HCT116 (cell line): ENCODE data around the gene HEG1. TPM values are rescaled to one million over a fixed set of nuclear protein-coding genes. Genes with fewer than 3 reads are reported as not detected.

ENCODE experiments used
- ATAC-seq: fragments of 200-7000 bp; cut with Tn5 transposase; 2 replicates; pipeline ENCODE4 v1.9.1; 2020; ENCODE audit warnings: mild to moderate bottlenecking, moderate library complexity
- BruUV-seq: library from RNA; stranded (reverse); fragments of 400-500 nt; replicated peaks from 2 replicates; lab custom pipeline; 2021; lab: Mats Ljungman, UMichigan
- CTCF ChIA-PET: fragments of 300-600 bp; sonication (Branson Sonifier 250); formaldehyde crosslinking; loops from one replicate; lab custom pipeline; 2021; ENCODE audit warnings: antibody characterized with exemption; lab: Charles Lee
- POLR2A ChIA-PET: fragments of 300-600, 350-600 bp; sonication (Branson Sonifier 250); formaldehyde crosslinking; loops from one replicate; lab custom pipeline; 2021; ENCODE audit warnings: antibody characterized with exemption; lab: Charles Lee
- RAD21 ChIA-PET, 2 experiments: fragments of 300-600 bp; sonication (Branson Sonifier 250); formaldehyde crosslinking; loops; one replicate each; lab custom pipeline; 2023; ENCODE audit warnings: low total read pairs in 2 of 2; ENCODE audit not compliant: uncharacterized antibody in 2 of 2, unreplicated experiment in 2 of 2, low non-redundant PET in 1 of 2; lab: Charles Lee
- DNase-seq: peaks from one replicate; pipeline ENCODE4 v3.0.0-alpha.2; 2010; ENCODE audit warnings: low read depth, low spot score
- H2AFZ ChIP-seq: fragments of 200-600 bp; shearing (Covaris generic), sonication (generic); 2 replicates; pipeline ENCODE4 v1.6.1; 2017; ENCODE audit warnings: low read depth, mixed run types, mixed read lengths, antibody characterized with exemption, low read length; ENCODE audit not compliant: poor library complexity, severe bottlenecking
- H3K27ac ChIP-seq: 2 replicates; pipeline ENCODE4 v1.5.1; 2012; ENCODE audit warnings: low read depth, low read length
- H3K27me3 ChIP-seq: fragments of 200-600 bp; sonication (generic); 2 replicates; pipeline ENCODE4 v1.6.1; 2016; ENCODE audit warnings: mixed run types, low read length, mixed read lengths; ENCODE audit not compliant: insufficient read depth
- H3K36me3 ChIP-seq, 2 experiments: fragments of 200-500 bp in 1 of 2; fragments of 200-600 bp in 1 of 2; sonication (Bioruptor generic) in 1 of 2; sonication (generic) in 1 of 2; 2 replicates each; pipeline versions ENCODE4 v1.5.1 to v1.6.1; 2014 to 2016; ENCODE audit warnings: low read length in 2 of 2, inconsistent platforms in 1 of 2, mixed read lengths in 1 of 2, mixed run types in 1 of 2; ENCODE audit not compliant: insufficient read depth in 2 of 2, control insufficient read depth in 1 of 2
- H3K4me1 ChIP-seq, 2 experiments: fragments of 200-600 bp in 1 of 2; sonication (generic) in 1 of 2; 2 replicates each; pipeline versions ENCODE4 v1.5.1 to v1.6.1; 2012 to 2017; ENCODE audit warnings: low read length in 2 of 2, inconsistent platforms in 1 of 2, mild to moderate bottlenecking in 1 of 2, mixed read lengths in 1 of 2, mixed run types in 1 of 2, moderate library complexity in 1 of 2; ENCODE audit not compliant: insufficient read depth in 2 of 2, control insufficient read depth in 1 of 2
- H3K4me2 ChIP-seq: fragments of 200-600 bp; sonication (generic); 2 replicates; pipeline ENCODE4 v1.6.1; 2017; ENCODE audit warnings: mixed run types, low read length, mixed read lengths
- H3K4me3 ChIP-seq, 2 experiments: fragments of 200-600 bp in 1 of 2; sonication (generic) in 1 of 2; replicated peaks in 1 of 2; 2 replicates each; pipeline ENCODE4 v1.5.1; 2011 to 2016; ENCODE audit warnings: low read length in 2 of 2, control low read depth in 1 of 2, low read depth in 1 of 2, mild to moderate bottlenecking in 1 of 2, mixed read lengths in 1 of 2, mixed run types in 1 of 2
- H3K79me2 ChIP-seq: fragments of 200-600 bp; sonication (generic); 2 replicates; pipeline ENCODE4 v1.6.1; 2017; ENCODE audit warnings: mild to moderate bottlenecking, mixed run types, low read length, moderate library complexity, mixed read lengths; ENCODE audit not compliant: insufficient read depth
- H3K9ac ChIP-seq: fragments of 200-600 bp; sonication (generic); 2 replicates; pipeline ENCODE4 v1.6.1; 2016; ENCODE audit warnings: low read length, mixed read lengths
- H3K9me2 ChIP-seq: fragments of 200-600 bp; sonication (generic), shearing (Covaris generic); 2 replicates; pipeline ENCODE4 v1.6.1; 2017; ENCODE audit warnings: mixed run types, mild to moderate bottlenecking, moderate library complexity; ENCODE audit not compliant: insufficient read depth
- H3K9me3 ChIP-seq, 2 experiments: fragments of 200-500 bp in 1 of 2; fragments of 200-600 bp in 1 of 2; sonication (Bioruptor generic) in 1 of 2; sonication (generic) in 1 of 2; 2 replicates each; pipeline ENCODE4 v1.6.1; 2014 to 2017; ENCODE audit warnings: low read length in 2 of 2, mixed read lengths in 2 of 2, inconsistent platforms in 1 of 2, low read depth in 1 of 2, mild to moderate bottlenecking in 1 of 2, mixed run types in 1 of 2, moderate library complexity in 1 of 2; ENCODE audit not compliant: control insufficient read depth in 1 of 2, insufficient read depth in 1 of 2
- H4K20me1 ChIP-seq: fragments of 200-600 bp; sonication (generic), shearing (Covaris generic); 2 replicates; pipeline ENCODE4 v1.6.1; 2017; ENCODE audit warnings: mixed run types, mild to moderate bottlenecking, moderate library complexity; ENCODE audit not compliant: insufficient read depth
- ATF3 ChIP-seq: IDR thresholded peaks from 2 replicates; pipeline ENCODE4 v1.6.1; 2012
- CBX3 ChIP-seq: IDR thresholded peaks from 2 replicates; pipeline ENCODE4 v1.6.1; 2012; ENCODE audit warnings: low read depth
- CEBPB ChIP-seq: IDR thresholded peaks from 2 replicates; pipeline ENCODE4 v1.6.1; 2012; ENCODE audit warnings: low read depth
- CTCF ChIP-seq, 3 experiments: fragments of 200-600 bp in 1 of 3; sonication (generic) in 1 of 3; IDR thresholded peaks in 2 of 3; conservative IDR thresholded peaks in 1 of 3; 2 replicates each; pipeline ENCODE4 v1.5.1; 2012 to 2017; ENCODE audit warnings: low read depth in 2 of 3, low read length in 2 of 3, antibody characterized with exemption in 1 of 3, borderline replicate concordance in 1 of 3, control low read depth in 1 of 3, mild to moderate bottlenecking in 1 of 3, mixed read lengths in 1 of 3, mixed run types in 1 of 3, moderate library complexity in 1 of 3; ENCODE audit not compliant: insufficient read depth in 1 of 3
- ELF1 ChIP-seq: IDR thresholded peaks from 2 replicates; pipeline ENCODE4 v1.6.1; 2012; ENCODE audit warnings: low read depth, borderline replicate concordance
- EZH2 ChIP-seq: fragments of 200-600 bp; sonication (generic); IDR thresholded peaks from 2 replicates; pipeline ENCODE4 v1.6.1; 2017; ENCODE audit warnings: antibody characterized with exemption, mixed run types
- EZH2phosphoT487 ChIP-seq: fragments of 200-600 bp; IDR thresholded peaks from 2 replicates; pipeline ENCODE4 v1.6.1; 2018; ENCODE audit warnings: antibody characterized with exemption, borderline replicate concordance
- FOSL1 ChIP-seq: IDR thresholded peaks from 2 replicates; pipeline ENCODE4 v1.6.1; 2012; ENCODE audit warnings: low read depth
- JUND ChIP-seq: IDR thresholded peaks from 2 replicates; pipeline ENCODE4 v1.6.1; 2012
- MAX ChIP-seq: IDR thresholded peaks from 2 replicates; pipeline ENCODE4 v1.6.1; 2012
- POLR2A ChIP-seq: IDR thresholded peaks from 2 replicates; pipeline ENCODE4 v1.7.0; 2011; ENCODE audit warnings: borderline replicate concordance; ENCODE audit not compliant: insufficient read depth, insufficient read length; ENCODE audit errors: extremely low read depth
- RAD21 ChIP-seq: IDR thresholded peaks from 2 replicates; pipeline ENCODE4 v1.6.1; 2012; ENCODE audit warnings: low read depth, mild to moderate bottlenecking
- SIN3A ChIP-seq: IDR thresholded peaks from 2 replicates; pipeline ENCODE4 v1.6.1; 2012; ENCODE audit warnings: low read depth
- SP1 ChIP-seq: IDR thresholded peaks from 2 replicates; pipeline ENCODE4 v1.6.1; 2012; ENCODE audit warnings: low read depth
- SRF ChIP-seq: IDR thresholded peaks from 2 replicates; pipeline ENCODE4 v1.6.1; 2012; ENCODE audit warnings: low read depth
- TCF7L2 ChIP-seq: IDR thresholded peaks from 2 replicates; pipeline ENCODE4 v1.7.0; 2011; ENCODE audit warnings: borderline replicate concordance, inconsistent platforms; ENCODE audit not compliant: insufficient read depth, insufficient read length; ENCODE audit errors: extremely low read depth
- ZFX ChIP-seq: fragments of 450-650 bp; IDR thresholded peaks from 2 replicates; pipeline ENCODE4 v1.6.1; 2017
- ZNF274 ChIP-seq: fragments of 200-500 bp; sonication (Bioruptor generic); IDR thresholded peaks from 2 replicates; pipeline ENCODE4 v1.6.1; 2014; ENCODE audit warnings: mild to moderate bottlenecking, low read depth, low read length, inconsistent platforms
- intact Hi-C: fragments of 100-400 bp; cut with micrococcal nuclease; formaldehyde crosslinking; loops from 2 replicates; pipeline ENCODE4 v1.10.0; 2022
- total RNA-seq: library from RNA; stranded (reverse); gene quantifications from one replicate; pipeline ENCODE4 v1.2.1, GENCODE V29; 2021; ENCODE audit not compliant: unreplicated experiment
- TF ChIP-seq, protein P1 (sequence below): IDR thresholded peaks from 2 replicates; pipeline ENCODE4 v1.6.1; 2011; ENCODE audit warnings: mild to moderate bottlenecking, low read length, moderate library complexity; ENCODE audit not compliant: insufficient replicate concordance; ENCODE audit errors: extremely low read depth
- TF ChIP-seq, protein P2 (sequence below): IDR thresholded peaks from 2 replicates; pipeline ENCODE4 v1.6.1; 2012; ENCODE audit warnings: low read depth

HEG1 gene
- total RNA-seq, 1 experiment from 2014 or later: 2.6 TPM

GRCh38 chr3:124941771-124942170 is 114.0 kb downstream of the HEG1 start:
- no peak for TF ChIP-seq ATF3
- no peak for TF ChIP-seq FOSL1
- no peak for TF ChIP-seq ZNF274
- no peak for TF ChIP-seq CTCF (IDR thresholded peaks at IDR 0.05 in 2 of 3, conservative IDR thresholded peaks at IDR 0.05 in 1 of 3; ENCODE audit: borderline replicate concordance in 1 of 3, insufficient read depth in 1 of 3, low read depth in 2 of 3, low read length in 2 of 3)
- TF ChIP-seq EZH2: no peak
- no peak for TF ChIP-seq TCF7L2
- TF ChIP-seq EZH2phosphoT487: no peak
- TF ChIP-seq CEBPB: no peak
- TF ChIP-seq RAD21: no peak
- no peak for TF ChIP-seq ZFX
- no peak for TF ChIP-seq ELF1
- TF ChIP-seq SP1: no peak
- TF ChIP-seq SIN3A: no peak
- TF ChIP-seq, protein P1, sequence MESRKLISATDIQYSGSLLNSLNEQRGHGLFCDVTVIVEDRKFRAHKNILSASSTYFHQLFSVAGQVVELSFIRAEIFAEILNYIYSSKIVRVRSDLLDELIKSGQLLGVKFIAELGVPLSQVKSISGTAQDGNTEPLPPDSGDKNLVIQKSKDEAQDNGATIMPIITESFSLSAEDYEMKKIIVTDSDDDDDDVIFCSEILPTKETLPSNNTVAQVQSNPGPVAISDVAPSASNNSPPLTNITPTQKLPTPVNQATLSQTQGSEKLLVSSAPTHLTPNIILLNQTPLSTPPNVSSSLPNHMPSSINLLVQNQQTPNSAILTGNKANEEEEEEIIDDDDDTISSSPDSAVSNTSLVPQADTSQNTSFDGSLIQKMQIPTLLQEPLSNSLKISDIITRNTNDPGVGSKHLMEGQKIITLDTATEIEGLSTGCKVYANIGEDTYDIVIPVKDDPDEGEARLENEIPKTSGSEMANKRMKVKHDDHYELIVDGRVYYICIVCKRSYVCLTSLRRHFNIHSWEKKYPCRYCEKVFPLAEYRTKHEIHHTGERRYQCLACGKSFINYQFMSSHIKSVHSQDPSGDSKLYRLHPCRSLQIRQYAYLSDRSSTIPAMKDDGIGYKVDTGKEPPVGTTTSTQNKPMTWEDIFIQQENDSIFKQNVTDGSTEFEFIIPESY: no peak
- TF ChIP-seq POLR2A: no peak
- TF ChIP-seq MAX: no peak
- no peak for TF ChIP-seq JUND
- TF ChIP-seq, protein P2, sequence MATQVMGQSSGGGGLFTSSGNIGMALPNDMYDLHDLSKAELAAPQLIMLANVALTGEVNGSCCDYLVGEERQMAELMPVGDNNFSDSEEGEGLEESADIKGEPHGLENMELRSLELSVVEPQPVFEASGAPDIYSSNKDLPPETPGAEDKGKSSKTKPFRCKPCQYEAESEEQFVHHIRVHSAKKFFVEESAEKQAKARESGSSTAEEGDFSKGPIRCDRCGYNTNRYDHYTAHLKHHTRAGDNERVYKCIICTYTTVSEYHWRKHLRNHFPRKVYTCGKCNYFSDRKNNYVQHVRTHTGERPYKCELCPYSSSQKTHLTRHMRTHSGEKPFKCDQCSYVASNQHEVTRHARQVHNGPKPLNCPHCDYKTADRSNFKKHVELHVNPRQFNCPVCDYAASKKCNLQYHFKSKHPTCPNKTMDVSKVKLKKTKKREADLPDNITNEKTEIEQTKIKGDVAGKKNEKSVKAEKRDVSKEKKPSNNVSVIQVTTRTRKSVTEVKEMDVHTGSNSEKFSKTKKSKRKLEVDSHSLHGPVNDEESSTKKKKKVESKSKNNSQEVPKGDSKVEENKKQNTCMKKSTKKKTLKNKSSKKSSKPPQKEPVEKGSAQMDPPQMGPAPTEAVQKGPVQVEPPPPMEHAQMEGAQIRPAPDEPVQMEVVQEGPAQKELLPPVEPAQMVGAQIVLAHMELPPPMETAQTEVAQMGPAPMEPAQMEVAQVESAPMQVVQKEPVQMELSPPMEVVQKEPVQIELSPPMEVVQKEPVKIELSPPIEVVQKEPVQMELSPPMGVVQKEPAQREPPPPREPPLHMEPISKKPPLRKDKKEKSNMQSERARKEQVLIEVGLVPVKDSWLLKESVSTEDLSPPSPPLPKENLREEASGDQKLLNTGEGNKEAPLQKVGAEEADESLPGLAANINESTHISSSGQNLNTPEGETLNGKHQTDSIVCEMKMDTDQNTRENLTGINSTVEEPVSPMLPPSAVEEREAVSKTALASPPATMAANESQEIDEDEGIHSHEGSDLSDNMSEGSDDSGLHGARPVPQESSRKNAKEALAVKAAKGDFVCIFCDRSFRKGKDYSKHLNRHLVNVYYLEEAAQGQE: no peak
- TF ChIP-seq CBX3: no peak
- no peak for TF ChIP-seq SRF
- Histone ChIP-seq H4K20me1 (no peaks in the 10 kb centered on the region), H2AFZ (no peak overlapping the region), H3K4me1 (no peaks in the 10 kb centered on the region), H3K4me3 (no peak overlapping the region), H3K27me3 (no peaks in the 10 kb centered on the region), H3K27ac (no peak overlapping the region), H3K9me3 (no peaks in the 10 kb centered on the region), H3K79me2 (no peaks in the 10 kb centered on the region), H3K36me3 (no peaks in the 10 kb centered on the region), H3K9ac (no peak overlapping the region), H3K4me2 (no peak overlapping the region), H3K9me2 (no peaks in the 10 kb centered on the region)
- ChIA-PET POLR2A (no interaction called here), RAD21 (no interaction called here), CTCF (interaction anchor here (0.6 kb wide), 1 partner anchor 9 kb away, joined by 3 read pairs; no protein-coding TSS in a partner anchor)
- ATAC-seq (no peak), DNase-seq (no peak)
- intact Hi-C loops: no loop called here
- BruUV-seq: no TSS peak
